ENCODE data around the gene WWOX. TPM values are rescaled to one million over a fixed set of nuclear protein-coding genes. Genes with fewer than 3 reads are reported as not detected.

The WWOX gene
- total RNA-seq, 1 donor from 2014 or later, result 7.3 TPM

GRCh38 chr16:78091419-78091818 is 8.0 kb upstream of the WWOX start:
- Histone ChIP-seq H2AFZ (ENCODE audit: low read depth, low read length) (no peak overlapping the region), H3K4me2 (ENCODE audit: low read length) (no peak overlapping the region), H3K4me1 (ENCODE audit: insufficient read depth, low read length) (no peaks in the 10 kb centered on the region), H3K9ac (ENCODE audit: low read length) (no peak overlapping the region), H3K79me2 (ENCODE audit: insufficient read depth, low read length) (no peaks in the 10 kb centered on the region), H3K36me3 (ENCODE audit: insufficient read depth, low read length) (no peaks in the 10 kb centered on the region), H3K27me3 (ENCODE audit: insufficient read depth, low read length) (peaks cover 3% of the 10 kb centered on the region), H4K20me1 (ENCODE audit: insufficient read depth, low read length) (no peaks in the 10 kb centered on the region), H3K4me3 (ENCODE audit: insufficient read depth, low read depth, low read length) (no peak overlapping the region), H3K27ac (ENCODE audit: low read depth, low read length) (no peak overlapping the region), H3K9me3 (ENCODE audit: insufficient read depth, low read depth, low read length) (no peaks in the 10 kb centered on the region)
- no peak for FAIRE-seq
- TF ChIP-seq CTCF (IDR thresholded peaks at IDR 0.05; ENCODE audit: insufficient read depth, low read depth, low read length), result no peak
- TF ChIP-seq EZH2 (IDR thresholded peaks at IDR 0.05; ENCODE audit: insufficient read depth, low read length), result no peak
- no peaks in the 10 kb centered on the region for H3K4me1 Mint-ChIP-seq (ENCODE audit: low read depth, unreplicated experiment)
- no peak for DNase-seq (ENCODE audit: low read depth)
- no peaks in the 10 kb centered on the region for H3K9me3 Mint-ChIP-seq (ENCODE audit: unreplicated experiment)
- no peak overlapping the region for H3K4me3 Mint-ChIP-seq (ENCODE audit: unreplicated experiment)
- H3K27me3 Mint-ChIP-seq (ENCODE audit: low read depth, unreplicated experiment), result peaks cover 4% of the 10 kb centered on the region
- H3K36me3 Mint-ChIP-seq (ENCODE audit: low read depth, unreplicated experiment), result no peaks in the 10 kb centered on the region
- H3K27ac Mint-ChIP-seq (ENCODE audit: unreplicated experiment), result no peak overlapping the region

GRCh38 chr16:78092758-78093157 is 6.7 kb upstream of the WWOX start:
- no peak for TF ChIP-seq CTCF (IDR thresholded peaks at IDR 0.05; ENCODE audit: insufficient read depth, low read depth, low read length)
- no peak for TF ChIP-seq EZH2 (IDR thresholded peaks at IDR 0.05; ENCODE audit: insufficient read depth, low read length)
- Mint-ChIP-seq H3K36me3 (ENCODE audit: low read depth, unreplicated experiment) (no peaks in the 10 kb centered on the region), H3K9me3 (ENCODE audit: unreplicated experiment) (no peaks in the 10 kb centered on the region), H3K27ac (ENCODE audit: unreplicated experiment) (no peak overlapping the region), H3K4me1 (ENCODE audit: low read depth, unreplicated experiment) (no peaks in the 10 kb centered on the region), H3K27me3 (ENCODE audit: low read depth, unreplicated experiment) (peaks cover 4% of the 10 kb centered on the region), H3K4me3 (ENCODE audit: unreplicated experiment) (no peak overlapping the region)
- peaks cover 3% of the 10 kb centered on the region for H3K27me3 ChIP-seq (ENCODE audit: insufficient read depth, low read length)
- no peaks in the 10 kb centered on the region for H3K4me1 ChIP-seq (ENCODE audit: insufficient read depth, low read length)
- FAIRE-seq, result no peak
- DNase-seq (ENCODE audit: low read depth), result no peak
- no peak overlapping the region for H2AFZ ChIP-seq (ENCODE audit: low read depth, low read length)
- no peak overlapping the region for H3K4me2 ChIP-seq (ENCODE audit: low read length)
- H3K9me3 ChIP-seq (ENCODE audit: insufficient read depth, low read depth, low read length), result no peaks in the 10 kb centered on the region
- no peaks in the 10 kb centered on the region for H3K79me2 ChIP-seq (ENCODE audit: insufficient read depth, low read length)
- no peak overlapping the region for H3K9ac ChIP-seq (ENCODE audit: low read length)
- H3K36me3 ChIP-seq (ENCODE audit: insufficient read depth, low read length), result no peaks in the 10 kb centered on the region
- no peak overlapping the region for H3K27ac ChIP-seq (ENCODE audit: low read depth, low read length)
- H3K4me3 ChIP-seq (ENCODE audit: insufficient read depth, low read depth, low read length), result no peak overlapping the region
- no peaks in the 10 kb centered on the region for H4K20me1 ChIP-seq (ENCODE audit: insufficient read depth, low read length)

DNA sequence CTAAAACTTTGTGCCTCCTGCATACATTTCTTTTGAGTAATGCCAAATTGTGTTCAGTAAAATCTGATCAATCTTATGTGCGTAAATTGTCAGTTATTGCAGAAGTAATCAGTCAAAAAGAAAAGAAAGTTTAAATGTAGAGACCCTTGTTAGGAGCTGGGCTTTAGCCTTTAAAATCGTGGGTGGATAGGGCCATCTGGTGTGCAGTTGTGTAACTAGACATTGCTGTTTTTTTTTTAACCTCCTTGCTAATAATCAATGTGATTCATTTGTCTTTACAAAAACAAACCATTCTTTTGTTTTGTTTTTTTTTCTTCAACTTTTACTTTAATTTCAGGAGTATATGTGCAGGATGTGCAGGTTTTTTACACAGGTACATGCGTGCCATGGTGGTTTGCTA is 5.3 kb upstream of the WWOX start:
- Histone ChIP-seq H3K4me2 (ENCODE audit: low read length) (no peak overlapping the region), H3K4me3 (ENCODE audit: insufficient read depth, low read depth, low read length) (no peak overlapping the region), H4K20me1 (ENCODE audit: insufficient read depth, low read length) (no peaks in the 10 kb centered on the region), H2AFZ (ENCODE audit: low read depth, low read length) (no peak overlapping the region), H3K9me3 (ENCODE audit: insufficient read depth, low read depth, low read length) (no peaks in the 10 kb centered on the region), H3K36me3 (ENCODE audit: insufficient read depth, low read length) (no peaks in the 10 kb centered on the region), H3K27ac (ENCODE audit: low read depth, low read length) (no peak overlapping the region), H3K79me2 (ENCODE audit: insufficient read depth, low read length) (no peaks in the 10 kb centered on the region), H3K9ac (ENCODE audit: low read length) (no peak overlapping the region), H3K27me3 (ENCODE audit: insufficient read depth, low read length) (peaks cover 3% of the 10 kb centered on the region), H3K4me1 (ENCODE audit: insufficient read depth, low read length) (no peaks in the 10 kb centered on the region)
- Mint-ChIP-seq H3K9me3 (ENCODE audit: unreplicated experiment) (no peaks in the 10 kb centered on the region), H3K27me3 (ENCODE audit: low read depth, unreplicated experiment) (peaks cover 2% of the 10 kb centered on the region), H3K36me3 (ENCODE audit: low read depth, unreplicated experiment) (no peaks in the 10 kb centered on the region), H3K4me3 (ENCODE audit: unreplicated experiment) (no peak overlapping the region), H3K4me1 (ENCODE audit: low read depth, unreplicated experiment) (no peaks in the 10 kb centered on the region), H3K27ac (ENCODE audit: unreplicated experiment) (no peak overlapping the region)
- DNase-seq (ENCODE audit: low read depth) (no peak), FAIRE-seq (no peak)
- TF ChIP-seq EZH2 (IDR thresholded peaks at IDR 0.05; ENCODE audit: insufficient read depth, low read length) (no peak), CTCF (IDR thresholded peaks at IDR 0.05; ENCODE audit: insufficient read depth, low read depth, low read length) (no peak)
